Activated CD4-positive, alpha-beta T cell treated with anti-CD3 and anti-CD28 coated beads, Interleukin-2, amount 50 U/mL, for 48 hours (primary cell): ENCODE measurements around the gene RGS9.

Experiments
- DNase-seq, 2 experiments: peaks; one replicate each; pipeline ENCODE4 v3.0.0-alpha.2; 2020

Gene RGS9

DNA sequence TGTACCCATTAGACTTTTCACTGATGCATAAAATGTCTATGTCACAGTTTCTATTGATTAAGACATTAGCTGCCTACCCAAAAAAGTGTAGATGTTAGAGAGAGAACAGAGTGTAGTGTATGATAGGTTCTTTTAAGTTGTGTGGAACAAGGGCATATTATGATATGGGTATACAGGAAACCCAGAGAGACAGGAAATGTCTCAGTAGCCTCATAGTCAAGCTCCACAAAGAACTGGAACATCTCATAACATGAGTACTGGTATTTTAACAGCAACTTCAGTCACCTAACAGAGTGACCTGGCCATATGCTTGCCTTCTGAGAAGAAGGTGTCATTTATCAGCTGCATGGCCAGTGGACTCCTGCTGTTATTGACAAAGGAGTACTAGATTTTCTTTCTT is 128.1 kb downstream of the RGS9 start:
- DNase-seq, result no peak

- no peak for DNase-seq
These were observed 131.7 kb downstream of the RGS9 start for GRCh38 chr17:65268832-65269231.

DNA sequence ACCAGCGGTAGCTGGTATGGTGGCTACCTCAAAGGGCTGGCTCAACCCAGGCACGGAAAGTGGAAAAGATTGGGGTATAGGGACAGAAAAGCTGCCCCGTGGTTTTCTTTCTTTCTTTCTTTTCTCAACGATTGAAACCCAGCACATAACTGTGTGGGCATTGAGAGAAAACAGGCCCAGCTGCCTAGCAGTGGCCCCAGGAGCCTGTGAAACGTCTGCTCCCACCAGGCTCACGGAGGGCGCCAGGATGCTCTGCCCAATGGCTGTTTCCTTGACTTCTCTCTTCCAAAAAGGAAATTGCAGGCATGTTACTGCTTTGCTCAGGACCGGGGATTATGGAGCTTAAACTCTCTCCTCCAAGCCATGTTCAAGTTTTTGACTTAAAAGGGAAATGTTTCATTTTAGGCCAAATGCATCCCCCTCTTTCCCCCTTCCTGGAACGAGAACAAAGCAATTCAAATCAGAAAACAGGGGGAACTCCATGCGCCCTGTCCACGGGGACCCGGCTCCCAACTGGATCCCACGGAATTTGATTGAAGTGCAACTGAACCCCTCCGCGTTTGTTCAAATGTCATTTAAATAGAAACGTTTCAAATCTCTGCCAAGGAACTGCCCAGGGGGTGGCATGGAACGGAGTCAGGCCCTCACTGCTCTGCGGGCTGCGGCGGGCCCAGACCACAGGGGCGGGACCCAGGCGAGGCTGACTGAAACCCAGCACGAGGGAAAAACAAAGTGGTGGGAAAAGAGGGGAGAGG is 133.5 kb downstream of the RGS9 start:
- DNase-seq, result no peak

DNA sequence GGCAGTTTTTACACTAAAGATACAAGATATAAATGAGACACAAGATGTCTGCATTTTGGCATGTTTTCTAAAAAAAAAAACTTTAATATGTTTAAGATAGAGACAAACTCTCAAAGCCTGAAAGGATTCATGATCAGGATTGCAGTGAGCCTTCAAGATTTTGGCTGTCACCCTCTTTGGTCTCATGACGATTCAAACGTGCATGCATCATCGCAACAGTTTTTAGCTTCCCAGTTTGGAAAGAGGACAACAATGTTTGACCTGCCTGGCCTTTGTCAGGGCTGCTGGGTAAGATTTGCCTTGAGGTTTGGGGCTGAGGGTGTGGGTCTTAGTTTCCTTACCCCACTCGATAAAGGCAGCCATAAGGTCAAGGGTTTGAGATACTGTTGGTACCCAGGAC is 134.1 kb downstream of the RGS9 start:
- no peak for DNase-seq
